Eye (tissue), 1 donor: Measurements from ENCODE around the gene COG8.

Experiments used
- DNase-seq: peaks from one replicate; pipeline ENCODE4 v3.0.0-alpha.2; 2015

COG8 gene

GRCh38 chr16:69344171-69344570, 4.8 kb upstream of the COG8 start:
- DNase-seq: no peak

GRCh38 chr16:69340095-69340644, 806 bp upstream of the COG8 start:
- DNase-seq: no peak

- no peak for DNase-seq
Observed at GRCh38 chr16:69338557-69339288, 641 bp downstream of the COG8 start.

- DNase-seq: no peak
Observed at GRCh38 chr16:69334696-69335095, 4.7 kb downstream of the COG8 start.

GRCh38 chr16:69330286-69331109, 8.9 kb downstream of the COG8 start, which contains the start of gene PDF:
Gene PDF, minus strand, starts transcription at chr16:69330588. Its CDS starts 18 bp downstream, at chr16:69330570.
- peak; percentile 96 for DNase-seq

GRCh38 chr16:69329369-69330285, 9.7 kb downstream of the COG8 start:
- no peak for DNase-seq

GRCh38 chr16:69328854-69329316, 10.5 kb downstream of the COG8 start:
- DNase-seq: peak; percentile 30

- DNase-seq: no peak
Observed at GRCh38 chr16:69327585-69328310, 11.6 kb downstream of the COG8 start.

GRCh38 chr16:69326172-69326873, 13.0 kb downstream of the COG8 start:
- no peak for DNase-seq

GRCh38 chr16:69325784-69326171, 13.6 kb downstream of the COG8 start:
- DNase-seq: no peak

- no peak for DNase-seq
Observed at GRCh38 chr16:69324585-69325253, 14.6 kb downstream of the COG8 start.

- DNase-seq: no peak
Observed at GRCh38 chr16:69324013-69324531, 15.3 kb downstream of the COG8 start.

GRCh38 chr16:69323415-69323814, 15.9 kb downstream of the COG8 start:
- no peak for DNase-seq

GRCh38 chr16:69322343-69322742, 17.0 kb downstream of the COG8 start:
- no peak for DNase-seq

- DNase-seq: no peak
Observed at GRCh38 chr16:69321080-69321479, 18.3 kb downstream of the COG8 start.

- DNase-seq: no peak
Observed at GRCh38 chr16:69320740-69321073, 18.7 kb downstream of the COG8 start.

GRCh38 chr16:69319826-69320739, 19.3 kb downstream of the COG8 start:
- no peak for DNase-seq

GRCh38 chr16:69319381-69319780, 20.0 kb downstream of the COG8 start:
- no peak for DNase-seq

GRCh38 chr16:69318911-69319289, 20.5 kb downstream of the COG8 start:
- no peak for DNase-seq
